Measurements from ENCODE around the gene FOXP1. TPM values are rescaled to one million over a fixed set of nuclear protein-coding genes. Genes with fewer than 3 reads are reported as not detected.

FOXP1 gene
- total and polyA plus RNA-seq, 9 of the 15 experiments (the other 6 are each of a cell fraction or from before 2014, with no cell fraction given): 7.7 to 34.5 (median 13.7) TPM

- POLR2A ChIA-PET: interaction anchor here (1.0 kb wide), 1 partner anchor 11 kb away, joined by 4 read pairs; no protein-coding TSS in a partner anchor
- Histone ChIP-seq H3K4me1 (replicated peaks in 1 of 2; ENCODE audit: control insufficient read depth in 2 of 2, insufficient read depth in 2 of 2, low read length in 2 of 2) (peaks cover 0 to 3% of the 10 kb centered on the region in 2 experiments; a peak in 3 of 5 replicates), H2AFZ (ENCODE audit: low read depth, low read length) (0 out of 2 replicates have a peak overlapping the region, but pooled peaks have one; percentile 27), H3K4me2 (ENCODE audit: insufficient read depth, low read length) (no peak overlapping the region), H3K36me3 (ENCODE audit: control insufficient read depth, insufficient read depth, low read length) (no peaks in the 10 kb centered on the region), H3K9me1 (ENCODE audit: control insufficient read depth, insufficient read depth, low read length) (no peaks in the 10 kb centered on the region), H3K79me2 (ENCODE audit: control insufficient read depth, insufficient read depth, low read length) (no peaks in the 10 kb centered on the region), H3K9me3 (replicated peaks; ENCODE audit: control insufficient read depth, insufficient read depth, low read depth, low read length) (no peaks in the 10 kb centered on the region), H4K20me1 (replicated peaks; ENCODE audit: control insufficient read depth, insufficient read depth, low read length) (no peaks in the 10 kb centered on the region), H3K4me3 (no peak overlapping the region), H3K27ac (ENCODE audit: extremely low read depth, low read depth, low read length) (no peak overlapping the region), H3K9ac (ENCODE audit: insufficient read depth in 1 of 2, low read depth in 2 of 2, low read length in 2 of 2) (no peak overlapping the region), H3K27me3 (ENCODE audit: control insufficient read depth in 2 of 2, insufficient read depth in 2 of 2, low read length in 2 of 2) (no peaks in the 10 kb centered on the region)
- intact Hi-C loops (cut with micrococcal nuclease) (no loop called here), in situ Hi-C loops (cut with MboI) (no loop called here)
- no peak for TF ChIP-seq FOXJ2 (tag; IDR thresholded peaks at IDR 0.05)
- TF ChIP-seq ZNF311 (CRISPR knock-in tag; IDR thresholded peaks at IDR 0.05): no peak
- TF ChIP-seq PTTG1 (tag; IDR thresholded peaks at IDR 0.05; ENCODE audit: low read depth): no peak
- TF ChIP-seq SIN3B (IDR thresholded peaks at IDR 0.05; ENCODE audit: low read depth): no peak
- TF ChIP-seq ZNF24 (IDR thresholded peaks at IDR 0.05): no peak
- TF ChIP-seq USF1 (CRISPR knock-in tag; IDR thresholded peaks at IDR 0.05): no peak
- TF ChIP-seq OTX1 (CRISPR knock-in tag; IDR thresholded peaks at IDR 0.05): no peak
- no peak for TF ChIP-seq XRCC3 (IDR thresholded peaks at IDR 0.05)
- TF ChIP-seq HNRNPUL1 (IDR thresholded peaks at IDR 0.05; ENCODE audit: low read length): no peak
- TF ChIP-seq HMBOX1 (IDR thresholded peaks at IDR 0.05): no peak
- TF ChIP-seq, protein P1, sequence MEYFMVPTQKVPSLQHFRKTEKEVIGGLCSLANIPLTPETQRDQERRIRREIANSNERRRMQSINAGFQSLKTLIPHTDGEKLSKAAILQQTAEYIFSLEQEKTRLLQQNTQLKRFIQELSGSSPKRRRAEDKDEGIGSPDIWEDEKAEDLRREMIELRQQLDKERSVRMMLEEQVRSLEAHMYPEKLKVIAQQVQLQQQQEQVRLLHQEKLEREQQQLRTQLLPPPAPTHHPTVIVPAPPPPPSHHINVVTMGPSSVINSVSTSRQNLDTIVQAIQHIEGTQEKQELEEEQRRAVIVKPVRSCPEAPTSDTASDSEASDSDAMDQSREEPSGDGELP (CRISPR knock-in tag; IDR thresholded peaks at IDR 0.05; ENCODE audit: borderline replicate concordance): no peak
- TF ChIP-seq NR2C2 (CRISPR knock-in tag; IDR thresholded peaks at IDR 0.05): no peak
- no peak for TF ChIP-seq NR2C2 (tag; IDR thresholded peaks at IDR 0.05)
- TF ChIP-seq PML (IDR thresholded peaks at IDR 0.05; ENCODE audit: low read length): no peak
- CTCF ChIA-PET (ENCODE audit: low intra/inter-chr PET ratio): no interaction called here
- no peak for FAIRE-seq
- 39% methylated on average over 3 of the region's 3 CpGs for WGBS (ENCODE audit: insufficient coverage, low coverage, missing lambda C conversion rate)
- DNase-seq (ENCODE audit: extremely low read depth in 1 of 4, low spot score in 3 of 4): no peak
- no peak for ATAC-seq
- no TSS peak for BruUV-seq (replicated peaks)
Measured at GRCh38 chr3:71384388-71384787, 199.1 kb downstream of the FOXP1 start.
